HepG2 (cell line): ENCODE measurements around the gene FAT4. TPM values are rescaled to one million over a fixed set of nuclear protein-coding genes. Genes with fewer than 3 reads are reported as not detected.

Experiments
- ATAC-seq: fragments of 200-7000 bp; cut with Tn5 transposase; 3 replicates; pipeline ENCODE4 v1.9.1; 2020; ENCODE audit warnings: mild to moderate bottlenecking, moderate library complexity
- BruUV-seq: library from RNA; stranded (reverse); fragments of 400-500 nt; replicated peaks from 2 replicates; lab custom pipeline; 2021; lab: Mats Ljungman, UMichigan
- CTCF ChIA-PET: fragments of 300-600 bp; formaldehyde crosslinking; extraction: SDS; loops from one replicate; lab custom pipeline; 2021; ENCODE audit warnings: low total read pairs, inconsistent platforms, low intra/inter-chr PET ratio; lab: Yijun Ruan, JAX
- POLR2A ChIA-PET: fragments of 350-600 bp; sonication (Branson Sonifier 250); formaldehyde crosslinking; loops from one replicate; lab custom pipeline; 2020; ENCODE audit warnings: antibody characterized with exemption, inconsistent platforms; lab: Yijun Ruan, JAX
- DNase-seq: peaks from one replicate; pipeline ENCODE4 v3.0.0-alpha.2; 2015; ENCODE audit warnings: low spot score
- FAIRE-seq: peaks from 3 replicates; lab custom pipeline; 2011; peaks lifted over from hg19 to GRCh38; lab: Jason Lieb, UNC
- H2AFZ ChIP-seq: one replicate; pipeline ENCODE4 v1.6.1; 2011; ENCODE audit warnings: low read length, inconsistent platforms
- H3K27ac ChIP-seq: fragments of 300-600 bp; 3 replicates; pipeline ENCODE4 v1.8.0; 2011; ENCODE audit warnings: mixed run types, mild to moderate bottlenecking, mixed read lengths, low read length, inconsistent platforms; ENCODE audit not compliant: insufficient read depth; ENCODE audit errors: extremely low read length
- H3K27me3 ChIP-seq, 2 experiments: fragments of 200-600 bp in 1 of 2; 2 replicates in 1 of 2; 3 replicates in 1 of 2; pipeline versions ENCODE4 v1.6.0 to v1.8.0; 2011; ENCODE audit warnings: low read length in 2 of 2, mild to moderate bottlenecking in 2 of 2, moderate library complexity in 2 of 2, inconsistent platforms in 1 of 2; ENCODE audit not compliant: insufficient read depth in 2 of 2, control insufficient read depth in 1 of 2
- H3K36me3 ChIP-seq, 2 experiments: fragments of 200-600 bp in 1 of 2; replicated peaks in 1 of 2; 2 replicates in 1 of 2; 3 replicates in 1 of 2; pipeline versions ENCODE4 v1.5.1 to v1.8.0; 2011; ENCODE audit warnings: low read length in 2 of 2, inconsistent platforms in 1 of 2; ENCODE audit not compliant: insufficient read depth in 2 of 2, control insufficient read depth in 1 of 2
- H3K4me1 ChIP-seq: 2 replicates; pipeline ENCODE4 v1.5.1; 2012; ENCODE audit warnings: low read length, inconsistent platforms; ENCODE audit not compliant: insufficient read depth
- H3K4me2 ChIP-seq: 2 replicates; pipeline ENCODE4 v1.6.0; 2011; ENCODE audit warnings: low read depth, low read length, inconsistent platforms
- H3K4me3 ChIP-seq, 3 experiments: fragments of 200-600 bp in 1 of 3; sonication (generic), shearing (Covaris generic) in 1 of 3; replicated peaks in 1 of 3; 2 replicates each; pipeline ENCODE4 v1.5.1; 2011 to 2016; ENCODE audit warnings: low read length in 3 of 3, inconsistent platforms in 2 of 3, low read depth in 2 of 3, mild to moderate bottlenecking in 2 of 3, control low read depth in 1 of 3, mixed read lengths in 1 of 3; ENCODE audit not compliant: insufficient read depth in 1 of 3
- H3K79me2 ChIP-seq: one replicate; pipeline ENCODE4 v1.6.1; 2011; ENCODE audit warnings: low read length, inconsistent platforms; ENCODE audit not compliant: insufficient read depth
- H3K9ac ChIP-seq: 2 replicates; pipeline ENCODE4 v1.6.0; 2011; ENCODE audit warnings: mild to moderate bottlenecking, low read depth, low read length, inconsistent platforms; ENCODE audit not compliant: insufficient read depth
- H3K9me3 ChIP-seq: 2 replicates; pipeline ENCODE4 v1.5.1; 2012; ENCODE audit warnings: mild to moderate bottlenecking, low read length
- H4K20me1 ChIP-seq: 2 replicates; pipeline ENCODE4 v1.6.0; 2011; ENCODE audit warnings: inconsistent platforms, mild to moderate bottlenecking, low read length, moderate library complexity; ENCODE audit not compliant: insufficient read depth
- ATF1 ChIP-seq: IDR thresholded peaks from 2 replicates; pipeline ENCODE4 v1.6.1; 2016; ENCODE audit warnings: mild to moderate bottlenecking, control low read depth
- BCL3 ChIP-seq: sonication (generic); formaldehyde crosslinking; IDR thresholded peaks from 2 replicates; pipeline ENCODE4 v1.5.1; 2020; ENCODE audit warnings: mild to moderate bottlenecking, missing genetic modification reagents, moderate library complexity
- CBFB ChIP-seq: sonication (generic); formaldehyde crosslinking; IDR thresholded peaks from 2 replicates; pipeline ENCODE4 v1.4.0; 2020; ENCODE audit warnings: missing genetic modification reagents
- GTF2F1 ChIP-seq: fragments of 150-350 bp; IDR thresholded peaks from 2 replicates; pipeline ENCODE4 v1.6.1; 2014; ENCODE audit warnings: low read length
- HDAC2 ChIP-seq: sonication (generic); formaldehyde crosslinking; IDR thresholded peaks from 2 replicates; pipeline ENCODE4 v1.4.0; 2020; ENCODE audit warnings: missing genetic modification reagents
- MED13 ChIP-seq: sonication (generic); formaldehyde crosslinking; IDR thresholded peaks from 2 replicates; pipeline ENCODE4 v1.5.0; 2020; ENCODE audit warnings: missing genetic modification reagents
- NAIF1 ChIP-seq: sonication (generic); formaldehyde crosslinking; IDR thresholded peaks from 2 replicates; pipeline ENCODE4 v1.5.0; 2020; ENCODE audit warnings: mild to moderate bottlenecking, missing genetic modification reagents, borderline replicate concordance
- NR0B2 ChIP-seq: sonication (generic); formaldehyde crosslinking; IDR thresholded peaks from 2 replicates; pipeline ENCODE4 v1.4.0; 2020; ENCODE audit warnings: mild to moderate bottlenecking, missing genetic modification reagents
- RBM39 ChIP-seq: fragments of 200-400 bp; formaldehyde crosslinking; IDR thresholded peaks from one replicate; pipeline ENCODE4 v1.6.1; 2018; ENCODE audit warnings: antibody characterized with exemption, mild to moderate bottlenecking, low read depth, low read length; ENCODE audit not compliant: poor library complexity, severe bottlenecking
- ZBTB4 ChIP-seq: sonication (generic); formaldehyde crosslinking; IDR thresholded peaks from 2 replicates; pipeline ENCODE4 v1.4.0; 2020; ENCODE audit warnings: missing genetic modification reagents, mild to moderate bottlenecking, borderline replicate concordance
- ZNF230 ChIP-seq: sonication (generic); formaldehyde crosslinking; IDR thresholded peaks from 2 replicates; pipeline ENCODE4 v1.4.0; 2020; ENCODE audit warnings: mild to moderate bottlenecking, missing genetic modification reagents
- ZNF326 ChIP-seq: sonication (generic); formaldehyde crosslinking; IDR thresholded peaks from 2 replicates; pipeline ENCODE4 v1.4.0; 2020; ENCODE audit warnings: missing genetic modification reagents, borderline replicate concordance
- ZNF883 ChIP-seq: sonication (generic); formaldehyde crosslinking; IDR thresholded peaks from 2 replicates; pipeline ENCODE4 v1.5.1; 2020; ENCODE audit warnings: mild to moderate bottlenecking, missing genetic modification reagents; ENCODE audit errors: not compliant biosample characterization
- WGBS: methylation state at CpG from one replicate; pipeline ENCODE4 v1.1.6; 2017; ENCODE audit warnings: low lambda C conversion rate; 5-methylcytosine and 5-hydroxymethylcytosine counted together
- in situ Hi-C: cut with HindIII; loops from 2 replicates; pipeline ENCODE4 v1.10.0; 2017; ENCODE audit warnings: low pct_unique_long_range_greater_than_20kb; ENCODE audit not compliant: extremely low pct_ligation_motif_present
- intact Hi-C: fragments of 100-400 bp; cut with micrococcal nuclease; formaldehyde crosslinking; loops from one replicate; pipeline ENCODE4 v1.10.0; 2022; ENCODE audit not compliant: unreplicated experiment
- polyA plus RNA-seq, 8 experiments: library from polyadenylated mRNA; depleted of rRNA in 3 of 8; stranded (reverse) in 7 of 8; unstranded in 1 of 8; fragments of >200 nt; fragmentation: Illumina TruSeq in 4 of 8; extraction: Trizol in 4 of 8; gene quantifications; 2 replicates each; pipeline versions ENCODE4 v1.2.1 to v1.2.3, GENCODE V29; 2011 to 2016; ENCODE audit warnings: low read depth in 4 of 8, missing spikeins in 1 of 8, mixed read lengths in 1 of 8; ENCODE audit not compliant: insufficient read depth in 1 of 8
- total RNA-seq, 5 experiments: library from RNA; depleted of rRNA; stranded (reverse); fragments of >200 nt; fragmentation: Illumina TruSeq; extraction: Trizol; gene quantifications; 2 replicates each; pipeline ENCODE4 v1.2.3, GENCODE V29; 2016; ENCODE audit warnings: low read depth in 1 of 5

The FAT4 gene
- total and polyA plus RNA-seq, 2 of the 13 experiments (the other 11 are each of a cell fraction or from before 2014, with no cell fraction given): 0.27 to 1.2 TPM

GRCh38 chr4:125313989-125314667 lies 627 bp upstream of the FAT4 start:
- Histone ChIP-seq H2AFZ (peak overlapping the region; percentile 94), H3K9ac (peak overlapping the region; percentile 54), H3K4me1 (peaks cover 20% of the 10 kb centered on the region), H3K9me3 (no peaks in the 10 kb centered on the region), H3K4me2 (peak overlapping the region; percentile 86), H3K27me3 (peaks cover 0 to 6% of the 10 kb centered on the region in 2 experiments; a peak in 1 of 5 replicates), H3K4me3 (peak overlapping the region; percentile 70 to 77 (median 76)), H3K79me2 (no peaks in the 10 kb centered on the region), H4K20me1 (no peaks in the 10 kb centered on the region), H3K36me3 (no peaks in the 10 kb centered on the region), H3K27ac (peak overlapping the region; percentile 83)
- DNase-seq (peak; percentile 41), ATAC-seq (peak; percentile 9), FAIRE-seq (peak; percentile 50)
- intact Hi-C loops (loop anchor here (1.0 to 10.0 kb wide), 7 partner anchors 118 to 1290 kb away; no protein-coding TSS in a partner anchor), in situ Hi-C loops (loop anchor here (5.0 to 25.0 kb wide), 4 partner anchors 438 to 1298 kb away; no protein-coding TSS in a partner anchor)
- TSS peak; percentile 72 for BruUV-seq
- under 1% methylated on average over 7 of the region's 7 CpGs for WGBS
- CTCF ChIA-PET: interaction anchor here (1.2 to 1.8 kb wide), 4 partner anchors 428 to 1290 kb away, joined by 7 to 13 read pairs (median 11); no protein-coding TSS in a partner anchor
- POLR2A ChIA-PET: interaction anchor here (0.7 to 0.9 kb wide), 2 partner anchors 22 to 190 kb away, joined by 3 read pairs; no protein-coding TSS in a partner anchor
- TF ChIP-seq MED13 (CRISPR knock-in tag): no peak
- TF ChIP-seq GTF2F1: no peak
- TF ChIP-seq NR0B2 (CRISPR knock-in tag): no peak
- no peak for TF ChIP-seq HDAC2 (CRISPR knock-in tag)
- no peak for TF ChIP-seq BCL3 (CRISPR knock-in tag)
- TF ChIP-seq RBM39: no peak
- no peak for TF ChIP-seq ZBTB4 (CRISPR knock-in tag)
- TF ChIP-seq ZNF326 (CRISPR knock-in tag): no peak
- TF ChIP-seq ZNF883: no peak
- TF ChIP-seq ATF1 (CRISPR knock-in tag): peak; percentile 43; the same call in 1 of the 2 replicates
- no peak for TF ChIP-seq NAIF1 (CRISPR knock-in tag)
- TF ChIP-seq ZNF230 (CRISPR knock-in tag): no peak
- no peak for TF ChIP-seq CBFB
